WTC11 (cell line): Measurements from ENCODE around the gene NME8. TPM values are rescaled to one million over a fixed set of nuclear protein-coding genes. Genes with fewer than 3 reads are reported as not detected.

Experiments
- ATAC-seq: fragments of 200-7000 bp; cut with Tn5 transposase; 2 replicates; pipeline ENCODE4 v1.10.0; 2021; ENCODE audit warnings: mild to moderate bottlenecking, moderate library complexity
- CTCF ChIA-PET: fragments of 300-600 bp; sonication (Branson Sonifier 250); formaldehyde crosslinking; loops from one replicate; lab custom pipeline; 2021; ENCODE audit warnings: antibody characterized with exemption; lab: Charles Lee
- POLR2A ChIA-PET: fragments of 350-600 bp; sonication (Branson Sonifier 250); formaldehyde crosslinking; loops from one replicate; lab custom pipeline; 2021; ENCODE audit warnings: antibody characterized with exemption; lab: Charles Lee
- DNase-seq: peaks from one replicate; pipeline ENCODE4 v3.0.0; 2021; ENCODE audit warnings: low spot score
- H3K27ac Mint-ChIP-seq: 2 replicates; pipeline ENCODE4 v1.8.0; 2021; ENCODE audit warnings: mixed read lengths
- H3K27me3 Mint-ChIP-seq: 2 replicates; pipeline ENCODE4 v1.8.0; 2021; ENCODE audit warnings: low read depth, mild to moderate bottlenecking, moderate library complexity, mixed read lengths
- H3K36me3 Mint-ChIP-seq: 2 replicates; pipeline ENCODE4 v1.8.0; 2021; ENCODE audit warnings: mixed read lengths
- H3K4me1 Mint-ChIP-seq: 2 replicates; pipeline ENCODE4 v1.8.0; 2022; ENCODE audit warnings: mixed read lengths
- H3K4me3 Mint-ChIP-seq: 2 replicates; pipeline ENCODE4 v1.8.0; 2021; ENCODE audit warnings: mild to moderate bottlenecking, moderate library complexity, mixed read lengths
- H3K9me3 Mint-ChIP-seq: 2 replicates; pipeline ENCODE4 v1.8.0; 2021; ENCODE audit warnings: mixed read lengths
- CREB1 ChIP-seq: sonication (generic); formaldehyde crosslinking; IDR thresholded peaks from 2 replicates; pipeline ENCODE4 v1.8.0; 2023; ENCODE audit warnings: mild to moderate bottlenecking, missing genetic modification reagents
- ESRRA ChIP-seq: sonication (generic); formaldehyde crosslinking; IDR thresholded peaks from 2 replicates; pipeline ENCODE4 v1.8.1; 2022; ENCODE audit warnings: mild to moderate bottlenecking, missing genetic modification reagents, borderline replicate concordance
- HMGA2 ChIP-seq: fragments of 250-450 bp; sonication (Bioruptor Pico); IDR thresholded peaks from 2 replicates; pipeline ENCODE4 v1.4.0; 2021; ENCODE audit warnings: mild to moderate bottlenecking, moderate library complexity
- MXD4 ChIP-seq: fragments of 250-450 bp; sonication (Bioruptor Pico); IDR thresholded peaks from 2 replicates; pipeline ENCODE4 v1.8.0; 2021; ENCODE audit warnings: mild to moderate bottlenecking, moderate library complexity, borderline replicate concordance
- MYBL2 ChIP-seq: sonication (generic); formaldehyde crosslinking; IDR thresholded peaks from 2 replicates; pipeline ENCODE4 v1.8.1; 2023; ENCODE audit warnings: mild to moderate bottlenecking, moderate library complexity, missing genetic modification reagents
- NFE2L1 ChIP-seq: sonication (generic); formaldehyde crosslinking; IDR thresholded peaks from 2 replicates; pipeline ENCODE4 v1.8.1; 2023; ENCODE audit warnings: missing genetic modification reagents
- NR1H2 ChIP-seq: sonication (generic); formaldehyde crosslinking; IDR thresholded peaks from 2 replicates; pipeline ENCODE4 v1.9.0; 2021; ENCODE audit warnings: mild to moderate bottlenecking, moderate library complexity, missing genetic modification reagents
- NR3C1 ChIP-seq: sonication (generic); formaldehyde crosslinking; conservative IDR thresholded peaks from 2 replicates; pipeline ENCODE4 v1.8.1; 2023; ENCODE audit warnings: low read depth, mild to moderate bottlenecking, missing genetic modification reagents
- OVOL2 ChIP-seq: fragments of 250-450 bp; sonication (Bioruptor Pico); IDR thresholded peaks from 2 replicates; pipeline ENCODE4 v1.9.0; 2021; ENCODE audit warnings: mild to moderate bottlenecking, borderline replicate concordance
- SOX15 ChIP-seq: fragments of 250-450 bp; sonication (Bioruptor Pico); IDR thresholded peaks from 2 replicates; pipeline ENCODE4 v1.9.0; 2021; ENCODE audit warnings: mild to moderate bottlenecking
- TP53 ChIP-seq: sonication (generic); formaldehyde crosslinking; IDR thresholded peaks from 2 replicates; pipeline ENCODE4 v1.8.1; 2023; ENCODE audit warnings: mild to moderate bottlenecking, missing genetic modification reagents
- ZBTB21 ChIP-seq: sonication (generic); formaldehyde crosslinking; IDR thresholded peaks from 2 replicates; pipeline ENCODE4 v1.8.1; 2023; ENCODE audit warnings: mild to moderate bottlenecking, missing genetic modification reagents, borderline replicate concordance
- ZNF138 ChIP-seq: sonication (generic); formaldehyde crosslinking; conservative IDR thresholded peaks from 2 replicates; pipeline ENCODE4 v1.8.1; 2022; ENCODE audit warnings: mild to moderate bottlenecking, moderate library complexity, missing genetic modification reagents
- total RNA-seq: library from RNA; stranded (reverse); gene quantifications from 3 replicates; pipeline ENCODE4 v1.2.3, GENCODE V29; 2021
- TF ChIP-seq, protein P1 (sequence below): fragments of 250-450 bp; sonication (Bioruptor Pico); IDR thresholded peaks from 2 replicates; pipeline ENCODE4 v1.9.0; 2021; ENCODE audit warnings: mild to moderate bottlenecking, borderline replicate concordance
- TF ChIP-seq, protein P2 (sequence below): sonication (generic); formaldehyde crosslinking; IDR thresholded peaks from 2 replicates; pipeline ENCODE4 v1.8.0; 2023; ENCODE audit warnings: mild to moderate bottlenecking, missing genetic modification reagents
- TF ChIP-seq, protein P3 (sequence below): fragments of 250-450 bp; sonication (Bioruptor Pico); conservative IDR thresholded peaks from 2 replicates; pipeline ENCODE4 v1.9.0; 2021; ENCODE audit warnings: mild to moderate bottlenecking
- TF ChIP-seq, protein P4 (sequence below): sonication (generic); formaldehyde crosslinking; IDR thresholded peaks from 2 replicates; pipeline ENCODE4 v1.8.0; 2022; ENCODE audit warnings: mild to moderate bottlenecking, missing genetic modification reagents
- TF ChIP-seq, protein P5 (sequence below): sonication (generic); formaldehyde crosslinking; IDR thresholded peaks from 2 replicates; pipeline ENCODE4 v1.8.1; 2022; ENCODE audit warnings: missing genetic modification reagents, borderline replicate concordance
- TF ChIP-seq, protein P6 (sequence below): sonication (generic); formaldehyde crosslinking; conservative IDR thresholded peaks from 2 replicates; pipeline ENCODE4 v1.8.1; 2022; ENCODE audit warnings: mild to moderate bottlenecking, missing genetic modification reagents
- TF ChIP-seq, protein P7 (sequence below): sonication (generic); formaldehyde crosslinking; IDR thresholded peaks from 2 replicates; pipeline ENCODE4 v1.8.1; 2023; ENCODE audit warnings: mild to moderate bottlenecking, missing genetic modification reagents

Gene NME8
- total RNA-seq, 1 experiment from 2014 or later: 1.0 TPM

DNA sequence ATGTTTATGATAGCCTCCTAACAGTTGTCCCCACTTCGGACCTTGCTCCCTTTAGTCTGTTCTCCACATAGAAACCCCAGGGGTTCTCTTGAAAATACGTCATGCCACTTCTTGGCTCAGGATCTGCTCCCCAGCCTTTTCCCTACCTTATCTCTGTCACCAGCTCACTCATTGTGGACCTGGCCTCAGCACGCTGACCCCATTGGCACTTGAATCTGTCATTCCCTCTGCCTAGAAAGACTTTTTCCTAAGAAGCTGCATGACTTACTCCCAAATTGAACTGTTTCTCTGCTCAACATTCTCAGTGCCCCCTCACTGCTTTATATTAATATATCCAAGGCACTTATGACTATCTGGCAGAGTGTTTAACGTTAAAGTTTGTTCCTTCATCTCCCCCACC, 80.5 kb downstream of the NME8 start:
- DNase-seq (no peak), ATAC-seq (no peak)
- Mint-ChIP-seq H3K4me3 (no peak overlapping the region), H3K27ac (no peak overlapping the region), H3K27me3 (no peaks in the 10 kb centered on the region; the same call in 1 of the 2 replicates), H3K4me1 (no peaks in the 10 kb centered on the region), H3K36me3 (peaks cover 7% of the 10 kb centered on the region), H3K9me3 (peaks cover 17% of the 10 kb centered on the region; the same call in 1 of the 2 replicates)
- TF ChIP-seq CREB1 (CRISPR knock-in tag): no peak
- no peak for TF ChIP-seq NR1H2 (CRISPR knock-in tag)
- TF ChIP-seq, protein P1, sequence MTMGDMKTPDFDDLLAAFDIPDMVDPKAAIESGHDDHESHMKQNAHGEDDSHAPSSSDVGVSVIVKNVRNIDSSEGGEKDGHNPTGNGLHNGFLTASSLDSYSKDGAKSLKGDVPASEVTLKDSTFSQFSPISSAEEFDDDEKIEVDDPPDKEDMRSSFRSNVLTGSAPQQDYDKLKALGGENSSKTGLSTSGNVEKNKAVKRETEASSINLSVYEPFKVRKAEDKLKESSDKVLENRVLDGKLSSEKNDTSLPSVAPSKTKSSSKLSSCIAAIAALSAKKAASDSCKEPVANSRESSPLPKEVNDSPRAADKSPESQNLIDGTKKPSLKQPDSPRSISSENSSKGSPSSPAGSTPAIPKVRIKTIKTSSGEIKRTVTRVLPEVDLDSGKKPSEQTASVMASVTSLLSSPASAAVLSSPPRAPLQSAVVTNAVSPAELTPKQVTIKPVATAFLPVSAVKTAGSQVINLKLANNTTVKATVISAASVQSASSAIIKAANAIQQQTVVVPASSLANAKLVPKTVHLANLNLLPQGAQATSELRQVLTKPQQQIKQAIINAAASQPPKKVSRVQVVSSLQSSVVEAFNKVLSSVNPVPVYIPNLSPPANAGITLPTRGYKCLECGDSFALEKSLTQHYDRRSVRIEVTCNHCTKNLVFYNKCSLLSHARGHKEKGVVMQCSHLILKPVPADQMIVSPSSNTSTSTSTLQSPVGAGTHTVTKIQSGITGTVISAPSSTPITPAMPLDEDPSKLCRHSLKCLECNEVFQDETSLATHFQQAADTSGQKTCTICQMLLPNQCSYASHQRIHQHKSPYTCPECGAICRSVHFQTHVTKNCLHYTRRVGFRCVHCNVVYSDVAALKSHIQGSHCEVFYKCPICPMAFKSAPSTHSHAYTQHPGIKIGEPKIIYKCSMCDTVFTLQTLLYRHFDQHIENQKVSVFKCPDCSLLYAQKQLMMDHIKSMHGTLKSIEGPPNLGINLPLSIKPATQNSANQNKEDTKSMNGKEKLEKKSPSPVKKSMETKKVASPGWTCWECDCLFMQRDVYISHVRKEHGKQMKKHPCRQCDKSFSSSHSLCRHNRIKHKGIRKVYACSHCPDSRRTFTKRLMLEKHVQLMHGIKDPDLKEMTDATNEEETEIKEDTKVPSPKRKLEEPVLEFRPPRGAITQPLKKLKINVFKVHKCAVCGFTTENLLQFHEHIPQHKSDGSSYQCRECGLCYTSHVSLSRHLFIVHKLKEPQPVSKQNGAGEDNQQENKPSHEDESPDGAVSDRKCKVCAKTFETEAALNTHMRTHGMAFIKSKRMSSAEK (CRISPR knock-in tag): no peak
- TF ChIP-seq ESRRA: no peak
- TF ChIP-seq, protein P2, sequence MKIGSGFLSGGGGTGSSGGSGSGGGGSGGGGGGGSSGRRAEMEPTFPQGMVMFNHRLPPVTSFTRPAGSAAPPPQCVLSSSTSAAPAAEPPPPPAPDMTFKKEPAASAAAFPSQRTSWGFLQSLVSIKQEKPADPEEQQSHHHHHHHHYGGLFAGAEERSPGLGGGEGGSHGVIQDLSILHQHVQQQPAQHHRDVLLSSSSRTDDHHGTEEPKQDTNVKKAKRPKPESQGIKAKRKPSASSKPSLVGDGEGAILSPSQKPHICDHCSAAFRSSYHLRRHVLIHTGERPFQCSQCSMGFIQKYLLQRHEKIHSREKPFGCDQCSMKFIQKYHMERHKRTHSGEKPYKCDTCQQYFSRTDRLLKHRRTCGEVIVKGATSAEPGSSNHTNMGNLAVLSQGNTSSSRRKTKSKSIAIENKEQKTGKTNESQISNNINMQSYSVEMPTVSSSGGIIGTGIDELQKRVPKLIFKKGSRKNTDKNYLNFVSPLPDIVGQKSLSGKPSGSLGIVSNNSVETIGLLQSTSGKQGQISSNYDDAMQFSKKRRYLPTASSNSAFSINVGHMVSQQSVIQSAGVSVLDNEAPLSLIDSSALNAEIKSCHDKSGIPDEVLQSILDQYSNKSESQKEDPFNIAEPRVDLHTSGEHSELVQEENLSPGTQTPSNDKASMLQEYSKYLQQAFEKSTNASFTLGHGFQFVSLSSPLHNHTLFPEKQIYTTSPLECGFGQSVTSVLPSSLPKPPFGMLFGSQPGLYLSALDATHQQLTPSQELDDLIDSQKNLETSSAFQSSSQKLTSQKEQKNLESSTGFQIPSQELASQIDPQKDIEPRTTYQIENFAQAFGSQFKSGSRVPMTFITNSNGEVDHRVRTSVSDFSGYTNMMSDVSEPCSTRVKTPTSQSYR (CRISPR knock-in tag): no peak
- TF ChIP-seq, protein P3, sequence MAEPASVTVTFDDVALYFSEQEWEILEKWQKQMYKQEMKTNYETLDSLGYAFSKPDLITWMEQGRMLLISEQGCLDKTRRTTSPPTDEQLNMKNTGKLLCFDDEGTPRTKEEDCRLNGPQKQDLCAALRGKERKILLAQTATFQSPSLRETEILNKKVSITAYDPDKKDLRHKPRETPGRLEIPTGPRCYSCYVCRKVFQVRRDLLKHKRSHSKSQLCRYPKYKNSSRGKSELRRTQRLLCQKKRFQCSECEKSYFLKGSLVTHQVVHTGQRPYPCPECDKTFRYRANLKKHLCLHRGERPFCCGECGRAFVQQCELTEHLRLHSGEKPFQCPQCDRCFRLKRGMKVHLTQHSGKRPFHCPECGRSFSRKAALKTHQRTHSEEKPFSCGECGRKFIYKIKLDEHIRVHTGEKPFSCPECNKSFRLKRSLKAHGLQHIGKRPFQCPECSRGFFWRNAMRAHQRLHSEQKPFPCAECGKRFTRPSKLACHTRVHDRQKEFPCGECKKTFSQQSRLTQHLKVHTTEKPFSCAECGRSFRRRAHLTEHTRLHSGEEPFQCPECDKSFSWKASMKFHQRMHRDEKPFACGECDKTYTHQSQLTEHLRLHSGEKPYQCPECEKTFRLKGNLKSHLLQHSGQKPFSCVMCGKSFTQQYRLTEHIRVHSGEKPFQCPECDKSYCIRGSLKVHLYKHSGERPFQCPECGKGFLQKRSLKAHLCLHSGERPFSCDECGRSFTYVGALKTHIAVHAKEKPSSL (CRISPR knock-in tag): no peak
- TF ChIP-seq, protein P4, sequence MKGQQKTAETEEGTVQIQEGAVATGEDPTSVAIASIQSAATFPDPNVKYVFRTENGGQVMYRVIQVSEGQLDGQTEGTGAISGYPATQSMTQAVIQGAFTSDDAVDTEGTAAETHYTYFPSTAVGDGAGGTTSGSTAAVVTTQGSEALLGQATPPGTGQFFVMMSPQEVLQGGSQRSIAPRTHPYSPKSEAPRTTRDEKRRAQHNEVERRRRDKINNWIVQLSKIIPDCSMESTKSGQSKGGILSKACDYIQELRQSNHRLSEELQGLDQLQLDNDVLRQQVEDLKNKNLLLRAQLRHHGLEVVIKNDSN (CRISPR knock-in tag): no peak
- no peak for TF ChIP-seq ZBTB21 (CRISPR knock-in tag)
- no peak for TF ChIP-seq SOX15 (CRISPR knock-in tag)
- TF ChIP-seq, protein P5, sequence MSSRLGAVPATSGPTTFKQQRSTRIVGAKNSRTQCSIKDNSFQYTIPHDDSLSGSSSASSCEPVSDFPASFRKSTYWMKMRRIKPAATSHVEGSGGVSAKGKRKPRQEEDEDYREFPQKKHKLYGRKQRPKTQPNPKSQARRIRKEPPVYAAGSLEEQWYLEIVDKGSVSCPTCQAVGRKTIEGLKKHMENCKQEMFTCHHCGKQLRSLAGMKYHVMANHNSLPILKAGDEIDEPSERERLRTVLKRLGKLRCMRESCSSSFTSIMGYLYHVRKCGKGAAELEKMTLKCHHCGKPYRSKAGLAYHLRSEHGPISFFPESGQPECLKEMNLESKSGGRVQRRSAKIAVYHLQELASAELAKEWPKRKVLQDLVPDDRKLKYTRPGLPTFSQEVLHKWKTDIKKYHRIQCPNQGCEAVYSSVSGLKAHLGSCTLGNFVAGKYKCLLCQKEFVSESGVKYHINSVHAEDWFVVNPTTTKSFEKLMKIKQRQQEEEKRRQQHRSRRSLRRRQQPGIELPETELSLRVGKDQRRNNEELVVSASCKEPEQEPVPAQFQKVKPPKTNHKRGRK: no peak
- TF ChIP-seq, protein P6, sequence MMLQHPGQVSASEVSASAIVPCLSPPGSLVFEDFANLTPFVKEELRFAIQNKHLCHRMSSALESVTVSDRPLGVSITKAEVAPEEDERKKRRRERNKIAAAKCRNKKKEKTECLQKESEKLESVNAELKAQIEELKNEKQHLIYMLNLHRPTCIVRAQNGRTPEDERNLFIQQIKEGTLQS: no peak
- TF ChIP-seq MXD4: no peak
- TF ChIP-seq TP53: no peak
- no peak for TF ChIP-seq HMGA2 (CRISPR knock-in tag)
- TF ChIP-seq ZNF138 (CRISPR knock-in tag): no peak
- no peak for TF ChIP-seq OVOL2
- TF ChIP-seq, protein P7, sequence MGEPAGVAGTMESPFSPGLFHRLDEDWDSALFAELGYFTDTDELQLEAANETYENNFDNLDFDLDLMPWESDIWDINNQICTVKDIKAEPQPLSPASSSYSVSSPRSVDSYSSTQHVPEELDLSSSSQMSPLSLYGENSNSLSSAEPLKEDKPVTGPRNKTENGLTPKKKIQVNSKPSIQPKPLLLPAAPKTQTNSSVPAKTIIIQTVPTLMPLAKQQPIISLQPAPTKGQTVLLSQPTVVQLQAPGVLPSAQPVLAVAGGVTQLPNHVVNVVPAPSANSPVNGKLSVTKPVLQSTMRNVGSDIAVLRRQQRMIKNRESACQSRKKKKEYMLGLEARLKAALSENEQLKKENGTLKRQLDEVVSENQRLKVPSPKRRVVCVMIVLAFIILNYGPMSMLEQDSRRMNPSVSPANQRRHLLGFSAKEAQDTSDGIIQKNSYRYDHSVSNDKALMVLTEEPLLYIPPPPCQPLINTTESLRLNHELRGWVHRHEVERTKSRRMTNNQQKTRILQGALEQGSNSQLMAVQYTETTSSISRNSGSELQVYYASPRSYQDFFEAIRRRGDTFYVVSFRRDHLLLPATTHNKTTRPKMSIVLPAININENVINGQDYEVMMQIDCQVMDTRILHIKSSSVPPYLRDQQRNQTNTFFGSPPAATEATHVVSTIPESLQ (CRISPR knock-in tag): no peak
- no peak for TF ChIP-seq NFE2L1 (CRISPR knock-in tag)
- TF ChIP-seq MYBL2 (CRISPR knock-in tag): no peak
- no peak for TF ChIP-seq NR3C1 (CRISPR knock-in tag)
- ChIA-PET POLR2A (interaction anchor here (0.6 kb wide), 1 partner anchor 15 kb away, joined by 3 read pairs; no protein-coding TSS in a partner anchor), CTCF (interaction anchor here (1.2 to 1.4 kb wide), 2 partner anchors 12 to 287 kb away, joined by 3 to 4 read pairs; partner anchors contain the start of gene SFRP4)
